T-cell (primary cell): Measurements from ENCODE around the gene OSBPL10. TPM values are rescaled to one million over a fixed set of nuclear protein-coding genes. Genes with fewer than 3 reads are reported as not detected.

ENCODE experiments used
- ATAC-seq, 4 experiments: fragments of 200-7000 bp in 3 of 4; fragments of 150-1000 bp in 1 of 4; cut with Tn5 transposase; replicated peaks in 1 of 4; 1 replicate in 3 of 4; 2 replicates in 1 of 4; pipeline ENCODE4 v1.10.0; 2021; ENCODE audit warnings: moderate library complexity in 3 of 4, mild to moderate bottlenecking in 2 of 4, moderate number of reproducible peaks in 1 of 4
- CTCF ChIA-PET, 2 donors: fragments of 300-600 bp; sonication (Branson Sonifier 250); formaldehyde crosslinking; loops; one replicate each; lab custom pipeline; 2022; ENCODE audit warnings: antibody characterized with exemption in 2 of 2; lab: Charles Lee
- POLR2A ChIA-PET, 2 donors: fragments of 300-600 bp; sonication (Branson Sonifier 250); formaldehyde crosslinking; loops; one replicate each; lab custom pipeline; 2022; ENCODE audit warnings: antibody characterized with exemption in 2 of 2; lab: Charles Lee
- DNase-seq, 35 experiments: peaks; one replicate each; pipeline versions ENCODE4 v3.0.0 to v3.0.0-alpha.2; 2013 to 2023
- H3K27ac ChIP-seq: one replicate; pipeline ENCODE4 v1.5.1; 2013; ENCODE audit warnings: low read length
- H3K27me3 ChIP-seq, 2 experiments: replicated peaks in 1 of 2; 1 replicate in 1 of 2; 2 replicates in 1 of 2; pipeline versions ENCODE4 v1.6.1 to v1.7.0; 2013; ENCODE audit warnings: low read length in 1 of 2, mixed read lengths in 1 of 2; ENCODE audit not compliant: control insufficient read depth in 2 of 2, insufficient read depth in 2 of 2; ENCODE audit errors: extremely low read depth in 1 of 2
- H3K36me3 ChIP-seq, 2 donors: 1 replicate in 1 of 2; 2 replicates in 1 of 2; pipeline versions ENCODE4 v1.6.1 to v1.7.0; 2013; ENCODE audit warnings: low read length in 1 of 2; ENCODE audit not compliant: control insufficient read depth in 2 of 2, insufficient read depth in 1 of 2; ENCODE audit errors: extremely low read depth in 1 of 2
- H3K4me1 ChIP-seq, 2 experiments: 1 replicate in 1 of 2; 2 replicates in 1 of 2; pipeline versions ENCODE4 v1.6.1 to v1.7.0; 2013; ENCODE audit warnings: low read length in 2 of 2, mixed read lengths in 1 of 2; ENCODE audit not compliant: insufficient read depth in 2 of 2, control insufficient read depth in 1 of 2; ENCODE audit errors: extremely low read depth in 1 of 2
- H3K4me3 ChIP-seq, 2 donors: 1 replicate in 1 of 2; 2 replicates in 1 of 2; pipeline versions ENCODE4 v1.5.1 to v1.7.0; 2013; ENCODE audit warnings: mild to moderate bottlenecking in 2 of 2, low read length in 1 of 2, moderate library complexity in 1 of 2; ENCODE audit not compliant: control insufficient read depth in 1 of 2; ENCODE audit errors: extremely low read depth in 1 of 2
- H3K9me3 ChIP-seq: 2 replicates; pipeline ENCODE4 v1.7.0; 2013
- H3K27ac Mint-ChIP-seq, 2 donors: one replicate each; pipeline ENCODE4 v1.8.0; 2020 to 2021; ENCODE audit warnings: mild to moderate bottlenecking in 2 of 2, mixed read lengths in 2 of 2
- H3K27me3 Mint-ChIP-seq, 2 donors: one replicate each; pipeline ENCODE4 v1.8.0; 2021 to 2022; ENCODE audit warnings: mixed read lengths in 2 of 2
- H3K36me3 Mint-ChIP-seq: one replicate; pipeline ENCODE4 v1.8.0; 2021; ENCODE audit warnings: mixed read lengths
- H3K4me1 Mint-ChIP-seq, 3 donors: one replicate each; pipeline ENCODE4 v1.8.0; 2020 to 2022; ENCODE audit warnings: mixed read lengths in 3 of 3, mild to moderate bottlenecking in 1 of 3
- H3K4me3 Mint-ChIP-seq, 3 donors: one replicate each; pipeline ENCODE4 v1.8.0; 2020 to 2022; ENCODE audit warnings: mild to moderate bottlenecking in 3 of 3, mixed read lengths in 3 of 3, moderate library complexity in 3 of 3
- H3K9me3 Mint-ChIP-seq, 3 donors: one replicate each; pipeline ENCODE4 v1.8.0; 2020 to 2022; ENCODE audit warnings: mixed read lengths in 3 of 3
- WGBS: methylation state at CpG from one replicate; pipeline ENCODE4 v1.1.5; 2013; ENCODE audit warnings: missing lambda C conversion rate; ENCODE audit not compliant: insufficient coverage; 5-methylcytosine and 5-hydroxymethylcytosine counted together
- total RNA-seq, 35 experiments: library from RNA in 6 of 35; stranded (reverse) in 6 of 35; fragments of 120-200 nt in 1 of 35; gene quantifications; one replicate each; pipeline versions ENCODE4 v1.2.1 to v1.2.4 and lab custom pipeline; 2013 to 2026

OSBPL10 gene
- total RNA-seq, 5 donors from 2014 or later (not counting 1 experiment from before 2014, with no cell fraction given): 0.77 to 10.4 (median 2.1) TPM

- Mint-ChIP-seq H3K9me3 (peaks cover 0 to 5% (median 0%) of the 10 kb centered on the region in 3 donors), H3K4me3 (no peak overlapping the region), H3K27ac (no peak overlapping the region), H3K36me3 (peaks cover 6% of the 10 kb centered on the region), H3K27me3 (peaks cover 0 to 1% of the 10 kb centered on the region in 2 donors), H3K4me1 (no peaks in the 10 kb centered on the region)
- H3K27ac ChIP-seq: no peak overlapping the region
- H3K4me1 ChIP-seq: no peaks in the 10 kb centered on the region
- H3K27me3 ChIP-seq: peaks cover 0 to 6% of the 10 kb centered on the region in 2 experiments
- no peak overlapping the region for H3K4me3 ChIP-seq
- no peaks in the 10 kb centered on the region for H3K9me3 ChIP-seq
- ChIA-PET POLR2A (no interaction called here), CTCF (no interaction called here)
- ATAC-seq (no peak), DNase-seq (no peak)
- H3K36me3 ChIP-seq: no peaks in the 10 kb centered on the region
- WGBS: 96% methylated on average over 4 of the region's 9 CpGs
Measured at GRCh38 chr3:31670722-31671121, 310.3 kb downstream of the OSBPL10 start.

- H3K4me3 ChIP-seq: no peak overlapping the region
- no CpG with 5 or more reads among the region's 1 CpG for WGBS
- Mint-ChIP-seq H3K27me3 (peaks cover 0 to 1% of the 10 kb centered on the region in 2 donors), H3K4me1 (no peaks in the 10 kb centered on the region), H3K27ac (no peak overlapping the region), H3K36me3 (peaks cover 6% of the 10 kb centered on the region), H3K9me3 (peaks cover 0 to 5% (median 0%) of the 10 kb centered on the region in 3 donors), H3K4me3 (no peak overlapping the region)
- POLR2A ChIA-PET: no interaction called here
- DNase-seq (no peak), ATAC-seq (no peak)
- CTCF ChIA-PET: no interaction called here
- no peak overlapping the region for H3K27ac ChIP-seq
- peaks cover 0 to 12% of the 10 kb centered on the region in 2 experiments for H3K27me3 ChIP-seq
- H3K9me3 ChIP-seq: no peaks in the 10 kb centered on the region
- H3K36me3 ChIP-seq: no peaks in the 10 kb centered on the region
- no peaks in the 10 kb centered on the region for H3K4me1 ChIP-seq
Measured at GRCh38 chr3:31670136-31670535, 310.9 kb downstream of the OSBPL10 start.

DNA sequence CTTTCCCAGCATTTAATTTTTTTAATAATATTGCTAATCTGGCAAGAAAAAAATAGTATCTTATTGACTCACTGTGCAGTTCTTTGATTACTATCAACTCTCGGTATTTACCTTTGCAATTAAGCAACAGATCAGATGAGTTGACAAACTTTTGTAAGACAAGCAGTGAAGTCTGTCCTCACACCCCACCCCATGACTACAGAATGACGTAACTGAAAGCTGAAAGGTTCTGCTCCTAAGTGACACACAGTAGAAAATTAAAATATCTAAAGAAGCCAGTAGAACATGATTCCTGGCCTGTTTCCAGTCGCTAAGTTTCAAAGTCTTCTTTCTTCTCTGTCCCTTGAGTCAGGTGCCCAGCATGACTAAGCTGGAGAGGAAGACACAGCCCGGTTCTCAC lies 312.8 kb downstream of the OSBPL10 start:
- H3K36me3 ChIP-seq: no peaks in the 10 kb centered on the region
- ATAC-seq: no peak
- Mint-ChIP-seq H3K9me3 (peaks cover 0 to 5% (median 0%) of the 10 kb centered on the region in 3 donors), H3K4me1 (no peaks in the 10 kb centered on the region), H3K36me3 (peaks cover 6% of the 10 kb centered on the region), H3K27ac (no peak overlapping the region), H3K4me3 (no peak overlapping the region), H3K27me3 (no peaks in the 10 kb centered on the region)
- H3K27ac ChIP-seq: no peak overlapping the region
- H3K9me3 ChIP-seq: no peaks in the 10 kb centered on the region
- H3K4me1 ChIP-seq: no peaks in the 10 kb centered on the region
- peaks cover 0 to 12% of the 10 kb centered on the region in 2 experiments for H3K27me3 ChIP-seq
- WGBS: 79% methylated on average over 3 of the region's 4 CpGs
- no peak for DNase-seq
- H3K4me3 ChIP-seq: no peak overlapping the region
- ChIA-PET CTCF (interaction anchor here in 1 of 2 donors (0.5 kb wide), 1 partner anchor 439 kb away, joined by 3 read pairs; no protein-coding TSS in a partner anchor), POLR2A (interaction anchor here in 1 of 2 donors (0.6 kb wide), 1 partner anchor 641 kb away, joined by 7 read pairs; no protein-coding TSS in a partner anchor)

GRCh38 chr3:31667582-31667981 lies 313.5 kb downstream of the OSBPL10 start:
- H3K36me3 Mint-ChIP-seq: peaks cover 6% of the 10 kb centered on the region
- H3K4me3 Mint-ChIP-seq: no peak overlapping the region
- H3K27me3 Mint-ChIP-seq: no peaks in the 10 kb centered on the region
- WGBS: no CpG with 5 or more reads among the region's 1 CpG
- Histone ChIP-seq H3K4me3 (no peak overlapping the region), H3K27ac (no peak overlapping the region), H3K36me3 (no peaks in the 10 kb centered on the region), H3K27me3 (peaks cover 0 to 12% of the 10 kb centered on the region in 2 experiments), H3K9me3 (no peaks in the 10 kb centered on the region), H3K4me1 (no peaks in the 10 kb centered on the region)
- ATAC-seq (no peak), DNase-seq (no peak)
- no peaks in the 10 kb centered on the region for H3K4me1 Mint-ChIP-seq
- POLR2A ChIA-PET: no interaction called here
- CTCF ChIA-PET: no interaction called here
- H3K9me3 Mint-ChIP-seq: peaks cover 0 to 5% (median 0%) of the 10 kb centered on the region in 3 donors
- no peak overlapping the region for H3K27ac Mint-ChIP-seq

DNA sequence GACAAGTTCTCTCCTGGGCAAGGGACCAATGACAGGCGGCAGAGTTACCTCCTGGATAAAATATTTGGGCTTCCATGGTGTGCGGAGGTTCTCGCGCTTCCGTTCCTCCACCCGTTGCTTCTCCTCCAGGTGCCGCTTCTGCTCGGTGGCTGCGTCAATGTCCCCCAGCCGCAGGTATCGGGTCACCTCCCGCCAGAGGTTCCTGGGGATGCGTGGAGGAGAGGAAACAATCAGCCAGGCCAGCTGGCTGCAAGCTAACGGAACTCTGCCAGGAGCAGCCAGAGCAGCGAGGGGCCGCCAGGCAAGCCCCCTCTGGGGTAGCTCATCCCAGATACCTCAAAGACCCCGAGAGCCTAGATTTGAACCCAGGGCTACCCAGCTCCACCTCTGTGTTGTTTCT lies 317.0 kb downstream of the OSBPL10 start:
- POLR2A ChIA-PET: no interaction called here
- Histone ChIP-seq H3K27ac (no peak overlapping the region), H3K4me3 (no peak overlapping the region), H3K36me3 (no peaks in the 10 kb centered on the region), H3K4me1 (no peaks in the 10 kb centered on the region), H3K9me3 (no peaks in the 10 kb centered on the region), H3K27me3 (peaks cover 0 to 12% of the 10 kb centered on the region in 2 experiments)
- peaks cover 0 to 23% (median 5%) of the 10 kb centered on the region in 3 donors for H3K9me3 Mint-ChIP-seq
- no peaks in the 10 kb centered on the region for H3K36me3 Mint-ChIP-seq
- H3K4me3 Mint-ChIP-seq: no peak overlapping the region
- no peak for ATAC-seq
- 93% methylated on average over 16 of the region's 17 CpGs for WGBS
- H3K27me3 Mint-ChIP-seq: no peaks in the 10 kb centered on the region
- no peak overlapping the region for H3K27ac Mint-ChIP-seq
- no peak for DNase-seq
- H3K4me1 Mint-ChIP-seq: no peaks in the 10 kb centered on the region
- CTCF ChIA-PET: no interaction called here

DNA sequence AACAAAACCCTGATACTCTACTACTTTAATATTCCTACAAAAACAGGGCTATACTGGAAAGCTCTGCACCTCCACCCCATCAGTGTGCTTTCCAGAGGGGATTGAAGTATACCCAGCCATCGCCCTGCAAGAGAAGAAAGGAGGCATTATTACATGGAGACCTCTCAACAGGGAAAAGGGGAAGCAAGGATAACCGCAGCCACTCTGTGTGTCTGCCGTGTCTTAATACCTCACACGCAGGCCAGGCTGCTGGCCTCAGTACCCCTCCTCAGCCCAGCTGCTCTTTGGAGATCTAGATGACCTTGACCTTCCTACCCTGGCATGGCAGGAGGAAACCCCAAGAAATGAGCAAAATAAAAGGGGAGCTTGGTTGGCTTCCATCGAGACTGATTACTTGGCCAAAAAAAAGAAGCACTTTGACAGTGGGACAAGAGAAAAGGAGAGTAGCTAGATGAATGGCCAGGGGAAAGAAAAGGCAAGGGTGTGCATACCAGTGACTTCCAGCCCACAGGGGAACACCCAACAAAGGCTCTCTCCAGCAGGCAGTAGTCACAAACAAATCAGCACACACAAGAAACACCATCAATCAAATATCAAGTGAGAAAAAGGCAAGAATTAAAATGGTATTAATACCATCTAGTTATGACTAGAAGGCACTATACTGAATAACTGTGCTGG lies 318.9 kb downstream of the OSBPL10 start:
- DNase-seq: no peak
- H3K27ac ChIP-seq: no peak overlapping the region
- Mint-ChIP-seq H3K4me3 (no peak overlapping the region), H3K36me3 (peaks cover 10% of the 10 kb centered on the region), H3K27ac (no peak overlapping the region), H3K27me3 (no peaks in the 10 kb centered on the region), H3K4me1 (no peaks in the 10 kb centered on the region), H3K9me3 (peaks cover 10 to 36% (median 18%) of the 10 kb centered on the region in 3 donors)
- H3K4me3 ChIP-seq: no peak overlapping the region
- ChIA-PET CTCF (no interaction called here), POLR2A (no interaction called here)
- no peaks in the 10 kb centered on the region for H3K9me3 ChIP-seq
- ATAC-seq: no peak
- no peaks in the 10 kb centered on the region for H3K36me3 ChIP-seq
- H3K27me3 ChIP-seq: peaks cover 0 to 12% of the 10 kb centered on the region in 2 experiments
- H3K4me1 ChIP-seq: no peaks in the 10 kb centered on the region
- WGBS: 92% methylated on average over 2 of the region's 5 CpGs
